GM23338 (cell line): Measurements from ENCODE around the gene TBX10.

Source experiments
- CREB1 ChIP-seq: fragments of 250-450 bp; sonication (Bioruptor Pico); IDR thresholded peaks from 2 replicates; pipeline ENCODE4 v1.5.0; 2020; ENCODE audit warnings: low read depth, mild to moderate bottlenecking, moderate library complexity
- CTCF ChIP-seq, 2 experiments: fragments of 200-600 bp in 1 of 2; sonication (generic) in 1 of 2; conservative IDR thresholded peaks; 2 replicates each; pipeline versions ENCODE4 v1.5.1 to v1.6.1; 2016 to 2017; ENCODE audit warnings: antibody characterized with exemption in 2 of 2, low read depth in 2 of 2, mild to moderate bottlenecking in 2 of 2, moderate library complexity in 1 of 2
- ETS1 ChIP-seq: IDR thresholded peaks from 2 replicates; pipeline ENCODE4 v1.6.1; 2016; ENCODE audit warnings: antibody characterized with exemption
- EZH2 ChIP-seq: fragments of 200-600 bp; sonication (generic); IDR thresholded peaks from one replicate; pipeline ENCODE4 v1.8.0; 2017; ENCODE audit warnings: antibody characterized with exemption, mild to moderate bottlenecking, low read depth; ENCODE audit not compliant: unreplicated experiment
- EZH2phosphoT487 ChIP-seq: fragments of 200-600 bp; sonication (generic); IDR thresholded peaks from one replicate; pipeline ENCODE4 v1.8.1; 2018; ENCODE audit warnings: antibody characterized with exemption; ENCODE audit not compliant: unreplicated experiment
- JUNB ChIP-seq: IDR thresholded peaks from one replicate; pipeline ENCODE4 v1.6.1; 2016; ENCODE audit warnings: antibody characterized with exemption; ENCODE audit not compliant: unreplicated experiment
- POLR2AphosphoS5 ChIP-seq: IDR thresholded peaks from 2 replicates; pipeline ENCODE4 v1.6.1; 2016; ENCODE audit warnings: antibody characterized with exemption, low read depth
- REST ChIP-seq: IDR thresholded peaks from one replicate; pipeline ENCODE4 v1.6.1; 2018; ENCODE audit warnings: antibody characterized with exemption; ENCODE audit not compliant: unreplicated experiment
- ZNF114 ChIP-seq: fragments of 250-450 bp; sonication (Bioruptor Pico); IDR thresholded peaks from 2 replicates; pipeline ENCODE4 v1.5.0; 2020; ENCODE audit warnings: mild to moderate bottlenecking, moderate library complexity
- ZNF331 ChIP-seq: fragments of 250-450 bp; sonication (Bioruptor Pico); IDR thresholded peaks from 2 replicates; pipeline ENCODE4 v1.5.0; 2020; ENCODE audit warnings: low read depth, mild to moderate bottlenecking, moderate library complexity

GRCh38 chr11:67649634-67650510, 10.3 kb upstream of the TBX10 start:
- TF ChIP-seq CTCF (conservative IDR thresholded peaks at IDR 0.05; ENCODE audit: low read depth in 2 of 2) (no peak), JUNB (no peak), CREB1 (CRISPR knock-in tag) (no peak), REST (no peak), POLR2AphosphoS5 (no peak), ETS1 (no peak), EZH2 (no peak), EZH2phosphoT487 (no peak), ZNF331 (no peak), ZNF114 (CRISPR knock-in tag) (no peak)
